Measurements from ENCODE around the gene SUPT20H.

Gene SUPT20H

DNA sequence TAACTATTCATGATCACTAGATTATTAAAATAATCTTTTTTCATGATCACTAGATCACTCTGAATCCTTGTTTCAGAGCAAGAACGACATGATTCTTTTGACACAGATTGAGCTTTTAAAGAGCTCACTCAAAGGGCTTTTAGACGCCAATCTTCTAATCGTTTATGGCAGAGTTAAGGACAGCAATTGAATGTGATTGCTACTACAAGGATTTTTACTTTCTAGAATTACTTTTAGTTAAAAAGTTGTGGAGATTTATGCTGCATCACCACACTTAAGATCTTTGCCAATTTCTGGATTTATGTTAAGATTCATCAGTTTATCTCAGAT, 57.6 kb downstream of the SUPT20H start:
- DNase-seq = no peak

GRCh38 chr13:36999054-36999714, 60.3 kb downstream of the SUPT20H start, which contains the start of gene ALG5:
TSS of gene ALG5 (minus strand) at chr13:36999340. CDS start at chr13:36999300, 40 bp downstream.
- DNase-seq = peak; percentile 34 to 95 (median 86)

- DNase-seq = peak in 31 of 56 donors; percentile 5 to 58 (median 28)
Observed at GRCh38 chr13:36998624-36999041, 60.9 kb downstream of the SUPT20H start.

GRCh38 chr13:36997716-36998427, 61.6 kb downstream of the SUPT20H start:
- no peak for DNase-seq

DNA sequence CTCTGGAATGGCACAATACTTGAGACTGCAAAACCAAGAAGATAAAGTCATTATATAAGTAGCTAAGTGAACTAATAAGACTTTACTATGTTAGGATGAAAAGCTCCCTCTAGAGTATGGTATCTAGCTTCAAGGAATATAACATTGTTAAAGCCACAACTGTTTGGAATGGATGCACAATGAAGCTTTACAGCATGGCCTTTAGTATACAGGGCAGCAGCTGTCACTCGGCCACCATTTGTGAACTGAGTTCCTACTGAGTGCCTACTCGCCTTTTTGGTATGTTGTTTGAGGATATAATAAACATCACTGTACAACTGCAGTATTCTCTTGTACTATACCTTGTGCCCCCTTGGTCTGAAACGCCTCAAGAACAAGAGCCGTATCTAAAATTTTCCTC, 67.1 kb downstream of the SUPT20H start:
- no peak for DNase-seq

- no peak for DNase-seq
Observed at GRCh38 chr13:36986462-36987240, 72.8 kb downstream of the SUPT20H start.

DNA sequence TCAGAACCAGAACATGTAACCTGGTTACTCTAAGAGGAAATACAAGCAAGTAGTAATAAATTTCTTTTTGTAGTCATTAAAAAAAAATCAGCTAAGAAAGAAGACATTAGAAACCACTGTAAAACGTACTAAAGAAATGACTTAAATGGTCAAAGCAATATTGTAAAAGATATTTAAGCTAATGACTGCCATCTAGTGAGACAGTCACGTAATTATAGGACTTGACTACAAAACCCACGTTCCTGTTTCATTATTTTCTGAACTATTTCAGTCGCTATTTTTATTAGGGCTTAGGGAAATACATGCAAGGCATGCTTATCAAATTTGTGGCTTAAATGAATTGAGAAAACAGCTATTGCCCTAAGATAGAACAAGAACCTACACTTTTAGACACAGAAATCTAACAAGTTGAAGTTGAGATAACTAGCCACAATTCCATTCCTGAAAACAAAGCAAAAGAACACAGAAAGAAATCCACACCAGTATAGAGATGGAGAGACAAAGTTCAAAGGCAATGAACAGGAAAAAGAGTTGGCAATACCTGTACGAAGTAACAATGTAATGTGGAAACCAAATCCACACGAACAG, 78.2 kb downstream of the SUPT20H start:
- DNase-seq = no peak

DNA sequence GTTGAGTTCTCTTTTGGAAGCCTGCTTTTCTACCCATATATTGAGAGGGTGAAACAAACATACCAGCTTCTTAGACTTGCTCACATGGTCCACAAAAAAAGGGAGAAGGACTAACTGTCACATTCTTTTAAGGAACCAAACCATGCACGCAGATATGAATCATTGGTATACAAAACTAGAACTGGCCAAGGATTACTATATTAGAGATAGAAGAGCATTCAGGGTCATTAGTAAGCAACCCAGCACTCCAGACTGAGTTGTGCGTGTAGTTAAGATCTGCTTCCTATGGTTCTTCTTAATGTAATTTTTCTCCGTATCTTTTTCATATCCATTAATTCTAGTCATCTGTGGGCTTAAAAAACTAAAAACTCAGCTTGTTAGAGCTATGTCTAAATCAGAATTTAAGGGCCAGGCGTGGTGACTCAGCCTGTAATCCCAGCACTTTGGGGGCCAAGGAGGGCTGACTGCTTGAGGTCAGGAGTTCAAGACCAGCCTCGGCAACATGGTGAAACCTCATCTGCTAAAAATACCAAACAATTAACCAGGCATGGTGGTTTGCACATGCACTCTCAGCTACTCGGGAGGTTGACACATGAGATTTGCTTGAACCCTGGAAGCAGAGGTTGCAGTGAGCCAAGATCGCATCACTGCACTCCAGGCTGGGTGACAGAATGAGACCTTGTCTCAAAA, 80.0 kb downstream of the SUPT20H start:
- DNase-seq = no peak

DNA sequence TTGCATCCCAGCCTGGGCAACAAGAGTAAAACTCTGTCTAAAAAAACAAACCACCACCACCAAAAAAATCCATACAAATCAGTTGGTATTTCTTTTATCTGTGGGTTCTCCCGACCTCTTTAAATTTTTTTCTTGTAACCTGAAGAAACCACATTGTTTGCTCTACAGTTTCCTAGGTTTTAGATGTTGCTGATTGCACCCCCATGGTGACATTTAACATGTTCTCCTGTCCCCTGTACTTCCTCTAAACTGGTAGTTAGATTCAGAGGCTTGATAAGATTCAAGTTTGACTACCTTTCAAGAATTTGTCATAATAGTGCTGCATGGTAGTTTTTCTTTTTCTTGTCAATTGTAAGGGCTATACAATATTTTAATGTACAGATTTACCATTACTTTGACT, 84.3 kb downstream of the SUPT20H start:
- no peak for DNase-seq

DNA sequence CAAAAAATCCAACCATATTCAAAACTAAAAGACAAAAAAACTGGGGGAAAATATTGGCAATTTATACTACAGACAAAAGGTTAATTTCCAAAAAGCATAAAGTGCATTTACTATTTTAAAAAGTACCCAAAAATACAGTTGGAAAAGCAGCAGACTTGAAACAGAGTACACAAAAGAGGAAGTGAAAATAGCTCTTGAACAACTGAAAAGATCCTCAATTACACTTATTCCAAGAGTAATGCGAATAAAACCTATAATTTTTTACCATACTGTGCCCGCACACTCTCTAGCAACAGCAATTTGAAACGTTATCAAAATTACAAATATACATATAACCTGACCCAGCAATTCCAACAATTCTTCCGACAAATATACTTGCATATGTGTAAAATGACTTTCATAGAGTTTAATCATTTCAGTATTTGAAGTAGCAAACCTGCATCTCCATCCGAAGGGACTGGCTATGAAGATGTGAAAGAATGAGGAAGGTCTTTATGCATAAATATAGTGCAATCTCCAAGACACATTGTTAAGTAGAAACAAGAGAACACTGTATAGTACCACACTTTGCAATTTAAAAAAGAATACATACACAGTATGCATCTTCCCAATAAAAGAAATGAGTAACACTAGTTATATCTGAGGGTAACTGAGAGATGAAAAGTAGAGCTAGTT, 85.7 kb downstream of the SUPT20H start:
- DNase-seq = no peak

GRCh38 chr13:36973009-36973408, 86.5 kb downstream of the SUPT20H start:
- DNase-seq = no peak

DNA sequence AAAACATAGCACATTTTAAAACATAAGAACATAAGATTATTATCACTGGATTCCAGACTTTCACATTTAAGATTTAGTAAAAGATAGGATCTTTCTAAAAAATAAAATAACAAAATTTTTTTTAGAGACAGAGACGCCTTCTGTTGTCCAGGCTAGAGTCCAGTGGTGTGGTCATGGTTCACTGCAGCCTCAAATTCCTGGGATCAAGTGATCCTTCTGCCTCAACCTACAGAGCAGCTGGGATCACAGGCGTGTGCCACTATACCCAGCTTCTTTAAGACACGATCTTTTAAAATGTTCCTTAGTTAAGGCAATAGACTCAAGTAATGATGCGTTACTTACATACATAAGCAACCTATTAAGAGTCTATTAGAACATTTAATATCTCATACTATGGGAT, 93.1 kb downstream of the SUPT20H start:
- DNase-seq = no peak

DNA sequence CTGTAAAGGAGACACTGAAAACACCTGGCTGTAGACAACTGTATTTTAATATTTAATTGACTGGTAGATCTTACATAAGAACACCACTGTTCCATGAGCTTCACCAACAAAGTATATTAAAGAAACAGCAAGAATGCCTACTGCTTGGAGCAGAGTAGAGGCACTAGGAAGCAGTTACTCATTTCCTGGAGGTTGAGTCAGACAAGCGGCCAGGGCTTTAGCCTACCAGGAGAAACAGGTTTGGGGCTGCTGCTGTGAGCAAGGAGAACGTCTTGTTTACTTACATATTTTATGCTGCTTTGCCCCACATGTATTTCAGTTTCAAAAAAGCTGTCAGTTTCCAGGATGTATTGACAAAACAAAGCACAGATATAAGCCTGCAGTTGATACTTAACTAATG, 93.7 kb downstream of the SUPT20H start:
- no peak for DNase-seq

DNA sequence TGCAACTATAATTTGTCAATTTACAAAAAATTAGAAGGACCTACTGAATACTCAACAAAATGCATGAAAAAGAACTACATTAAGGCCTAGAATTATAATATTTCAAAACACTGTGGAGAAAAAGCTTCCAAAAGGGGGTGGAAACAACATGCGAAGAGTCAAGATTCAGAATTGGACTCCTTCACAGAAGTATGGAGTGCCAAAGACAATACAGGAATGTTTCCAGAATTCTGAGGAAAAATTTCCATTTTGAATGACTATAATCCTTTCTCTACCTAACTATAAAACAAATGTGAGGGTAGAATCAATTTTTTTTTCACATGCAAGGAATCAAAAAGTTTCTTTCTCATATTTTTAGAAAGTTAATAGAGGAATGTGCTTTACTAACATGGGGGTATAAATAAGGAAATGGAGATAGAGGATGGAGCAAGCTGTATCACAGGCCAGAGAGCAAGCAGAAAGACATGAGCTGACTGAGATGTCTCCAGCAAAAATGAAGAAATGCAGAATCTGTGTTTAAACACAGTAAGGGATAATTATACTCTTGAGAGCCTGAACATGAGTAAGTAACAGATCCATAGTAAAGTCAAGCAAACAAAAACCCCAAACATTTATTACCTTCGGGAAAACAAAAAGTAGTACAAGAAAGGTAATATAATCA, 99.9 kb downstream of the SUPT20H start:
- no peak for DNase-seq

Data from nucleus accumbens (tissue), 56 donors.